Gastroesophageal sphincter (tissue), 3 donors: ENCODE results near the gene NR2E3.

Experiments used
- EP300 ChIP-seq: sonication (generic); formaldehyde crosslinking; IDR thresholded peaks from one replicate; pipeline ENCODE4 v1.6.1; 2017; ENCODE audit warnings: antibody characterized with exemption, mild to moderate bottlenecking
- POLR2A ChIP-seq, 2 donors: fragments of 450-650 bp; IDR thresholded peaks; one replicate each; pipeline ENCODE4 v1.6.1; 2017; ENCODE audit warnings: antibody characterized with exemption in 2 of 2, mild to moderate bottlenecking in 2 of 2, moderate library complexity in 1 of 2
- POLR2AphosphoS5 ChIP-seq: sonication (generic); formaldehyde crosslinking; IDR thresholded peaks from one replicate; pipeline ENCODE4 v1.6.1; 2017; ENCODE audit warnings: antibody characterized with exemption
- TF ChIP-seq, protein P1 (sequence below), 4 experiments: fragments of 200-600 bp in 2 of 4; fragments of 450-650 bp in 2 of 4; sonication (generic) in 1 of 4; IDR thresholded peaks; one replicate each; pipeline ENCODE4 v1.5.1; 2017 to 2019; ENCODE audit warnings: antibody characterized with exemption in 4 of 4, mild to moderate bottlenecking in 2 of 4, moderate library complexity in 2 of 4

DNA sequence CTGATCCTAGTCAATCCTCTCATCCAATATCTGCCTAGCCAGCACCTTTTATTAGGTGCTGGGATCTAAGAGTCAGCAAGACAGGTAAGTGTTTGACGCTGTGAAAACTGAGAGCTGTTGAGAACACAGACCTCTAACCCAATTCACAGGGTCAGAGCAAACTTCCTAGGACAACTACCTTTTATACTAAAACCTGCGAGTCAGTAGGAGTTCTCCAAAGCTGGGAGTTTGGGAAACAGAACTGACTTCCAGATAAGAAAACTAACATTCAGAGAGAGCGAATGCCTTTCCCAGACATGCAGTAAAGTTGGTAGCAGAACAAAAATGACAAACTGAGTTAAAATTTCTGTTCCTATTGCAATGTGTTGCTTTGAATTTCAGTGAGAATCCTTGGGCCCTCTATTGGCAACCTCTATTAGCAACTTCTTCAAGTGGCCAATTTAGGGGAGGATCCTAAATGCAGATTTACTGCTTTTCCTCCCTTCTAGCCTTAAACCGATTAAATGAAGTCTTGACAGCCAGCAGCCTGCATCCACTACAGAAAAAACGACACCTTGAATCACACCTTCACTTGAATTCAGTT lies 11.3 kb downstream of the NR2E3 start:
- TF ChIP-seq, protein P1, sequence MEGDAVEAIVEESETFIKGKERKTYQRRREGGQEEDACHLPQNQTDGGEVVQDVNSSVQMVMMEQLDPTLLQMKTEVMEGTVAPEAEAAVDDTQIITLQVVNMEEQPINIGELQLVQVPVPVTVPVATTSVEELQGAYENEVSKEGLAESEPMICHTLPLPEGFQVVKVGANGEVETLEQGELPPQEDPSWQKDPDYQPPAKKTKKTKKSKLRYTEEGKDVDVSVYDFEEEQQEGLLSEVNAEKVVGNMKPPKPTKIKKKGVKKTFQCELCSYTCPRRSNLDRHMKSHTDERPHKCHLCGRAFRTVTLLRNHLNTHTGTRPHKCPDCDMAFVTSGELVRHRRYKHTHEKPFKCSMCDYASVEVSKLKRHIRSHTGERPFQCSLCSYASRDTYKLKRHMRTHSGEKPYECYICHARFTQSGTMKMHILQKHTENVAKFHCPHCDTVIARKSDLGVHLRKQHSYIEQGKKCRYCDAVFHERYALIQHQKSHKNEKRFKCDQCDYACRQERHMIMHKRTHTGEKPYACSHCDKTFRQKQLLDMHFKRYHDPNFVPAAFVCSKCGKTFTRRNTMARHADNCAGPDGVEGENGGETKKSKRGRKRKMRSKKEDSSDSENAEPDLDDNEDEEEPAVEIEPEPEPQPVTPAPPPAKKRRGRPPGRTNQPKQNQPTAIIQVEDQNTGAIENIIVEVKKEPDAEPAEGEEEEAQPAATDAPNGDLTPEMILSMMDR (IDR thresholded peaks at IDR 0.05): no peak
- no peak for TF ChIP-seq POLR2A (IDR thresholded peaks at IDR 0.05)
- no peak for TF ChIP-seq POLR2AphosphoS5
- no peak for TF ChIP-seq EP300
